GM12878 (cell line): ENCODE measurements around the gene NUDT17. TPM values are rescaled to one million over a fixed set of nuclear protein-coding genes. Genes with fewer than 3 reads are reported as not detected.

ENCODE experiments used
- ATAC-seq: fragments of 200-7000 bp; cut with Tn5 transposase; 3 replicates; pipeline ENCODE4 v1.9.1; 2020; ENCODE audit warnings: mild to moderate bottlenecking, moderate library complexity
- BruUV-seq: library from RNA; stranded (reverse); fragments of 400-500 nt; replicated peaks from 2 replicates; lab custom pipeline; 2021; lab: Mats Ljungman, UMichigan
- CTCF ChIA-PET: fragments of 300-600 bp; sonication (Branson Sonifier 250); formaldehyde crosslinking; extraction: SDS; loops from one replicate; lab custom pipeline; 2021; ENCODE audit warnings: inconsistent platforms; lab: Yijun Ruan, JAX
- POLR2A ChIA-PET: fragments of 350-600 bp; formaldehyde crosslinking; extraction: SDS; loops from one replicate; lab custom pipeline; 2021; ENCODE audit warnings: inconsistent platforms; lab: Charles Lee
- RAD21 ChIA-PET: fragments of 300-600 bp; sonication (Branson Sonifier 250); formaldehyde crosslinking; loops from one replicate; lab custom pipeline; 2023; ENCODE audit warnings: antibody characterized with exemption; ENCODE audit not compliant: unreplicated experiment; lab: Charles Lee
- SMC1A ChIA-PET: fragments of 300-600 bp; sonication (Branson Sonifier 250); formaldehyde crosslinking; loops from one replicate; lab custom pipeline; 2023; ENCODE audit not compliant: unreplicated experiment, uncharacterized antibody; lab: Charles Lee
- DNase-seq: peaks from one replicate; pipeline ENCODE4 v3.0.0-alpha.2; 2011; ENCODE audit warnings: low read depth, low spot score
- FAIRE-seq: peaks from 3 replicates; lab custom pipeline; 2011; peaks lifted over from hg19 to GRCh38; lab: Jason Lieb, UNC
- H2AFZ ChIP-seq: 2 replicates; pipeline ENCODE4 v1.6.0; 2011; ENCODE audit warnings: low read depth, low read length, control low read depth; ENCODE audit not compliant: control insufficient read depth
- H3K27ac ChIP-seq: 2 replicates; pipeline ENCODE4 v1.5.1; 2011; ENCODE audit warnings: control low read depth; ENCODE audit not compliant: control insufficient read depth, insufficient read depth
- H3K27me3 ChIP-seq, 2 experiments: replicated peaks in 1 of 2; 2 replicates each; pipeline versions ENCODE4 v1.6.0 to v1.6.1; 2011; ENCODE audit warnings: low read length in 1 of 2; ENCODE audit not compliant: control insufficient read depth in 2 of 2, insufficient read depth in 2 of 2
- H3K36me3 ChIP-seq, 2 experiments: 2 replicates each; pipeline ENCODE4 v1.5.1; 2011; ENCODE audit warnings: low read length in 1 of 2; ENCODE audit not compliant: control insufficient read depth in 2 of 2, insufficient read depth in 2 of 2
- H3K4me1 ChIP-seq: 2 replicates; pipeline ENCODE4 v1.6.1; 2011; ENCODE audit warnings: mild to moderate bottlenecking, low read length, moderate library complexity, mixed read lengths; ENCODE audit not compliant: control insufficient read depth, insufficient read depth
- H3K4me2 ChIP-seq: 2 replicates; pipeline ENCODE4 v1.6.0; 2011; ENCODE audit warnings: control low read depth; ENCODE audit not compliant: control insufficient read depth, insufficient read depth
- H3K4me3 ChIP-seq: fragments of 200-600 bp; sonication (generic); 2 replicates; pipeline ENCODE4 v1.5.1; 2016
- H3K79me2 ChIP-seq: 2 replicates; pipeline ENCODE4 v1.6.0; 2011; ENCODE audit warnings: low read length; ENCODE audit not compliant: control insufficient read depth, insufficient read depth
- H3K9ac ChIP-seq: 2 replicates; pipeline ENCODE4 v1.8.0; 2011; ENCODE audit warnings: low read length, control low read depth, mixed read lengths; ENCODE audit not compliant: control insufficient read depth, insufficient read depth
- H3K9me3 ChIP-seq: replicated peaks from 3 replicates; pipeline ENCODE4 v1.5.1; 2011; ENCODE audit warnings: mild to moderate bottlenecking, low read length; ENCODE audit not compliant: control insufficient read depth, insufficient read depth
- H4K20me1 ChIP-seq: 2 replicates; pipeline ENCODE4 v1.6.0; 2011; ENCODE audit not compliant: control insufficient read depth, insufficient read depth
- WGBS: methylation state at CpG from one replicate; pipeline ENCODE4 v1.1.6; 2016; ENCODE audit warnings: low lambda C conversion rate; ENCODE audit not compliant: insufficient replicate concordance, insufficient coverage; ENCODE audit errors: missing lambda C conversion rate; 5-methylcytosine and 5-hydroxymethylcytosine counted together
- in situ Hi-C: fragments of 300-500 bp; cut with MboI; formaldehyde crosslinking; loops from 9 replicates; pipeline ENCODE4 v1.14.3; 2018; ENCODE audit warnings: mixed read lengths
- intact Hi-C: fragments of 100-400 bp; cut with micrococcal nuclease; formaldehyde crosslinking; loops from one replicate; pipeline ENCODE4 v1.14.2; 2022; ENCODE audit not compliant: unreplicated experiment
- polyA plus RNA-seq, 11 experiments: library from polyadenylated mRNA; depleted of rRNA in 4 of 11; unstranded in 6 of 11; stranded (reverse) in 5 of 11; fragments of >200 nt; fragmentation: Nextera tagmentation in 4 of 11; fragmentation: Illumina TruSeq in 1 of 11; extraction: Ambion mirVana in 4 of 11; extraction: Trizol in 1 of 11; gene quantifications; 1 replicate in 1 of 11; 2 replicates in 10 of 11; pipeline versions ENCODE4 v1.2.1 to v1.2.3, GENCODE V29; 2011 to 2016; ENCODE audit warnings: inconsistent platforms in 2 of 11, missing spikeins in 2 of 11, low read depth in 1 of 11
- total RNA-seq, 4 experiments: library from RNA; depleted of rRNA in 3 of 4; stranded (reverse); fragments of >200 nt in 3 of 4; fragmentation: Illumina TruSeq in 1 of 4; extraction: Trizol in 1 of 4; gene quantifications; 2 replicates each; pipeline versions ENCODE4 v1.2.1 to v1.2.3, GENCODE V29; 2013 to 2021
- TF ChIP-seq, protein P1 (sequence below), 3 experiments: IDR thresholded peaks in 2 of 3; conservative IDR thresholded peaks in 1 of 3; 2 replicates each; pipeline ENCODE4 v1.5.1; 2011; ENCODE audit warnings: low read depth in 3 of 3, low read length in 3 of 3, mild to moderate bottlenecking in 3 of 3, control low read depth in 2 of 3, moderate library complexity in 2 of 3, inconsistent platforms in 1 of 3, mixed read lengths in 1 of 3; ENCODE audit not compliant: control insufficient read depth in 2 of 3, insufficient read depth in 1 of 3; ENCODE audit errors: extremely low read depth in 1 of 3
- TF ChIP-seq, protein P2 (sequence below): IDR thresholded peaks from 2 replicates; pipeline ENCODE4 v1.6.1; 2011; ENCODE audit warnings: low read depth, mild to moderate bottlenecking, low read length, moderate library complexity, borderline replicate concordance; ENCODE audit errors: extremely low read depth

Gene NUDT17
- total and polyA plus RNA-seq, 10 of the 15 experiments (the other 5 are each of a cell fraction or from before 2014, with no cell fraction given), result 1.2 to 4.7 (median 4.0) TPM

DNA sequence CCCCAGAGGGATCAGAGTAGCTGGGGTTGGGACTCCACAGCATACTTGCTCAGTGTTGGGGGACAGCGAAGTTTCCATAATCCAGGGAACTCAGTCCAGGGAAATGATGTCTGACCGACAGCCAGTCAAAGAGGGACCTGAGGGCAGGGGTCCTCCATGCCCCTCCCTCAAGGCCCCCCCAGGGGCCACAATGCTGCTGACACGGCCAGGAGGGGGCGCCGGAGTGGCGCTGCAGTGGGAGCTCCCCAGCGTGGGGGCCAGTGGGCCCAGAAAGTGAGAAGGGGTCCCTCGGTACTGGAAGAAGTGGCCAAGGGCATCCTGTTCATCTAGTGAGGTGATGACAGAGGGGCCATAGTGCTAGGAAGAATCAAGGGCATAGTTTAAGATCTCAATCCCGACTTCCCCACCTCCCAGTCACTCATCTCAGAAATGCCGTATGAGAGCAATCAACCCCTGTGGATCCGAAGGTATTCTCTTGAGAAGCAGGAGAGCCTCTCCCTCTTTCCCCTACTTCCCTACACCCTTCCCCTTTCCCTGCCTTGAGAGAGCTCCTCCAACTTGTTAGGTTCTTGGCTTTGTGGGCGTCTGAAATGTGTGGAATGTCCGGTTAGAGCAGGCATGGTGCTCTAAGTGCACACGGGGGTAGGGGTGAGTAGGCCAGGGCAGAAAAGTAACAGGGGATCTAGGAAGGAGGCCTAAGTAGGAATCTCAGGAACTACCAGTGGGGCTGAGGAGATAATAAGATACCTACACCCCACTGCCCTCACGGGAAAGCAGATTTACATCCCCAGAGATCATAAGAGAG, 4.1 kb downstream of the NUDT17 start:
- no peaks in the 10 kb centered on the region for H3K79me2 ChIP-seq
- H3K27me3 ChIP-seq, result no peaks in the 10 kb centered on the region
- ChIA-PET RAD21 (no interaction called here), SMC1A (interaction anchor here (0.8 to 1.0 kb wide), 2 partner anchors 53 to 127 kb away, joined by 3 read pairs; no protein-coding TSS in a partner anchor)
- H3K4me3 ChIP-seq, result no peak overlapping the region
- in situ Hi-C loops, result loop anchor here (5.0 kb wide), 1 partner anchor 158 kb away; no protein-coding TSS in a partner anchor
- no peak for FAIRE-seq
- no peak overlapping the region for H3K9ac ChIP-seq
- 67% methylated on average over 15 of the region's 15 CpGs for WGBS
- H4K20me1 ChIP-seq, result no peaks in the 10 kb centered on the region
- ATAC-seq, result no peak
- peaks cover 13% of the 10 kb centered on the region for H3K4me1 ChIP-seq
- DNase-seq, result no peak
- TF ChIP-seq, protein P1, sequence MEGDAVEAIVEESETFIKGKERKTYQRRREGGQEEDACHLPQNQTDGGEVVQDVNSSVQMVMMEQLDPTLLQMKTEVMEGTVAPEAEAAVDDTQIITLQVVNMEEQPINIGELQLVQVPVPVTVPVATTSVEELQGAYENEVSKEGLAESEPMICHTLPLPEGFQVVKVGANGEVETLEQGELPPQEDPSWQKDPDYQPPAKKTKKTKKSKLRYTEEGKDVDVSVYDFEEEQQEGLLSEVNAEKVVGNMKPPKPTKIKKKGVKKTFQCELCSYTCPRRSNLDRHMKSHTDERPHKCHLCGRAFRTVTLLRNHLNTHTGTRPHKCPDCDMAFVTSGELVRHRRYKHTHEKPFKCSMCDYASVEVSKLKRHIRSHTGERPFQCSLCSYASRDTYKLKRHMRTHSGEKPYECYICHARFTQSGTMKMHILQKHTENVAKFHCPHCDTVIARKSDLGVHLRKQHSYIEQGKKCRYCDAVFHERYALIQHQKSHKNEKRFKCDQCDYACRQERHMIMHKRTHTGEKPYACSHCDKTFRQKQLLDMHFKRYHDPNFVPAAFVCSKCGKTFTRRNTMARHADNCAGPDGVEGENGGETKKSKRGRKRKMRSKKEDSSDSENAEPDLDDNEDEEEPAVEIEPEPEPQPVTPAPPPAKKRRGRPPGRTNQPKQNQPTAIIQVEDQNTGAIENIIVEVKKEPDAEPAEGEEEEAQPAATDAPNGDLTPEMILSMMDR (IDR thresholded peaks at IDR 0.05 in 2 of 3, conservative IDR thresholded peaks at IDR 0.05 in 1 of 3; ENCODE audit: control insufficient read depth in 2 of 3, extremely low read depth in 1 of 3, insufficient read depth in 1 of 3, low read depth in 3 of 3, low read length in 3 of 3), result peak in 2 of 3 experiments; percentile 23 to 44; a peak in 3 of 6 replicates
- TF ChIP-seq, protein P2, sequence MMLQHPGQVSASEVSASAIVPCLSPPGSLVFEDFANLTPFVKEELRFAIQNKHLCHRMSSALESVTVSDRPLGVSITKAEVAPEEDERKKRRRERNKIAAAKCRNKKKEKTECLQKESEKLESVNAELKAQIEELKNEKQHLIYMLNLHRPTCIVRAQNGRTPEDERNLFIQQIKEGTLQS, result no peak
- TF ChIP-seq, all 136 proteins: peak for 1
- no peak overlapping the region for H3K4me2 ChIP-seq
- H3K9me3 ChIP-seq, result no peaks in the 10 kb centered on the region
- ChIA-PET POLR2A (no interaction called here), CTCF (interaction anchor here (0.9 to 8.2 kb wide), 6 partner anchors 9 to 162 kb away, joined by 3 to 172 read pairs (median 4); partner anchors contain the start of genes PIAS3, POLR3C and RNF115)
- intact Hi-C loops, result no loop called here
- no TSS peak for BruUV-seq
- no peak overlapping the region for H3K27ac ChIP-seq
- H2AFZ ChIP-seq, result no peak overlapping the region
- H3K36me3 ChIP-seq, result peaks cover 0 to 16% of the 10 kb centered on the region in 2 experiments
